HL-60 (cell line): Measurements from ENCODE around the gene DYNC1H1.

Experiments used
- DNase-seq, 2 experiments: peaks; one replicate each; pipeline ENCODE4 v3.0.0-alpha.2; 2010 to 2020; ENCODE audit warnings: low read depth in 1 of 2, low spot score in 1 of 2
- H3K27ac ChIP-seq: fragments of 250-450 bp; sonication (Bioruptor Pico); replicated peaks from 2 replicates; pipeline ENCODE4 v1.5.1; 2020; ENCODE audit warnings: mild to moderate bottlenecking, moderate library complexity
- H3K27me3 ChIP-seq: fragments of 250-450 bp; sonication (Bioruptor Pico); 2 replicates; pipeline ENCODE4 v1.5.1; 2021; ENCODE audit warnings: mild to moderate bottlenecking, moderate library complexity; ENCODE audit not compliant: insufficient read depth, poor library complexity, severe bottlenecking
- H3K4me3 ChIP-seq: replicated peaks from 2 replicates; pipeline ENCODE4 v1.5.1; 2011; ENCODE audit warnings: mild to moderate bottlenecking, control low read depth, low read length; ENCODE audit not compliant: insufficient read depth
- CTCF ChIP-seq: IDR thresholded peaks from one replicate; pipeline ENCODE4 v1.5.1; 2011; ENCODE audit warnings: low read length, control low read depth, inconsistent platforms; ENCODE audit not compliant: insufficient read depth
- GABPA ChIP-seq: IDR thresholded peaks from 2 replicates; pipeline ENCODE4 v1.6.1; 2012; ENCODE audit warnings: low read depth
- POLR2AphosphoS5 ChIP-seq: IDR thresholded peaks from 2 replicates; pipeline ENCODE4 v1.6.1; 2012; ENCODE audit warnings: low read depth
- REST ChIP-seq: IDR thresholded peaks from 2 replicates; pipeline ENCODE4 v1.6.1; 2012; ENCODE audit warnings: low read depth; ENCODE audit not compliant: insufficient replicate concordance
- SPI1 ChIP-seq: IDR thresholded peaks from 2 replicates; pipeline ENCODE4 v1.6.1; 2012; ENCODE audit warnings: low read depth, mild to moderate bottlenecking, borderline replicate concordance

The DYNC1H1 gene

GRCh38 chr14:101948666-101949216 lies 15.6 kb upstream of the DYNC1H1 start:
- TF ChIP-seq REST (no peak), SPI1 (no peak), GABPA (no peak), CTCF (no peak), POLR2AphosphoS5 (no peak)
- H3K27ac ChIP-seq: peak overlapping the region; percentile 95

GRCh38 chr14:101950100-101950499 lies 14.3 kb upstream of the DYNC1H1 start:
- no peak overlapping the region for H3K27ac ChIP-seq
- H3K27me3 ChIP-seq: no peaks in the 10 kb centered on the region
- no peak overlapping the region for H3K4me3 ChIP-seq
- no peak for DNase-seq
- TF ChIP-seq POLR2AphosphoS5 (no peak), REST (no peak), SPI1 (no peak), CTCF (no peak), GABPA (no peak)

More at GRCh38 chr14:101948666-101949216, 15.6 kb upstream of the DYNC1H1 start:
- DNase-seq: no peak
- no peaks in the 10 kb centered on the region for H3K27me3 ChIP-seq
- peak overlapping the region; percentile 69 for H3K4me3 ChIP-seq

- Histone ChIP-seq H3K4me3 (no peak overlapping the region), H3K27me3 (no peaks in the 10 kb centered on the region), H3K27ac (no peak overlapping the region)
- no peak for TF ChIP-seq GABPA
- TF ChIP-seq REST: no peak
- TF ChIP-seq SPI1: no peak
- TF ChIP-seq POLR2AphosphoS5: no peak
- TF ChIP-seq CTCF: no peak
- no peak for DNase-seq
These were observed 13.7 kb upstream of the DYNC1H1 start for GRCh38 chr14:101950516-101951215.
